Peyer's patch (tissue), 4 donors: ENCODE data around the gene SCN1B.

Experiments used
- POLR2A ChIP-seq, 2 donors: fragments of 450-650 bp; IDR thresholded peaks; one replicate each; pipeline ENCODE4 v1.5.1; 2017; ENCODE audit warnings: antibody characterized with exemption in 2 of 2, mild to moderate bottlenecking in 2 of 2, moderate library complexity in 2 of 2
- TF ChIP-seq, protein P1 (sequence below), 6 experiments: fragments of 450-650 bp in 4 of 6; fragments of 200-600 bp in 2 of 6; sonication (generic) in 1 of 6; IDR thresholded peaks; one replicate each; pipeline ENCODE4 v1.5.1; 2017 to 2019; ENCODE audit warnings: antibody characterized with exemption in 6 of 6, mild to moderate bottlenecking in 3 of 6, moderate library complexity in 1 of 6

DNA sequence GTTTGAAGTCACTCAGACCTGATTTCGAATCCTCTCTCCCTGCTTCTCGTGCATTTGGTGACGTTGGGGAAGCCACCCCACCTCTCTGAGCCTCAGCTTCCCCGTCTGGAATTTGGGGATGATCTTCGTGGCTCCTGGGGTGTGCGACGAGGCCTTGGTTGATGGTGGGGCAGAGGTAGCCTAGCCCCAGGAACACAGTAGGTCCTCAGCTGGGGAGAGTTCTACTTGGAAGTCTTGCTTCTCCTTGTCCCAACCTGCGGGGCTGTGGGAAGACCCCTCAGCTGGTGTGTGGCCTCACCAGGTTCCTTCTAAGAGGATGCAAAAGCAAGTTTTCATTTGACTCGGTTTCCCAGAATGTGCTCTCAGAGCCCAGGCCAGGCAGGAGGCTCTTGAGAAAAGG is 24.4 kb downstream of the SCN1B start:
- TF ChIP-seq, protein P1, sequence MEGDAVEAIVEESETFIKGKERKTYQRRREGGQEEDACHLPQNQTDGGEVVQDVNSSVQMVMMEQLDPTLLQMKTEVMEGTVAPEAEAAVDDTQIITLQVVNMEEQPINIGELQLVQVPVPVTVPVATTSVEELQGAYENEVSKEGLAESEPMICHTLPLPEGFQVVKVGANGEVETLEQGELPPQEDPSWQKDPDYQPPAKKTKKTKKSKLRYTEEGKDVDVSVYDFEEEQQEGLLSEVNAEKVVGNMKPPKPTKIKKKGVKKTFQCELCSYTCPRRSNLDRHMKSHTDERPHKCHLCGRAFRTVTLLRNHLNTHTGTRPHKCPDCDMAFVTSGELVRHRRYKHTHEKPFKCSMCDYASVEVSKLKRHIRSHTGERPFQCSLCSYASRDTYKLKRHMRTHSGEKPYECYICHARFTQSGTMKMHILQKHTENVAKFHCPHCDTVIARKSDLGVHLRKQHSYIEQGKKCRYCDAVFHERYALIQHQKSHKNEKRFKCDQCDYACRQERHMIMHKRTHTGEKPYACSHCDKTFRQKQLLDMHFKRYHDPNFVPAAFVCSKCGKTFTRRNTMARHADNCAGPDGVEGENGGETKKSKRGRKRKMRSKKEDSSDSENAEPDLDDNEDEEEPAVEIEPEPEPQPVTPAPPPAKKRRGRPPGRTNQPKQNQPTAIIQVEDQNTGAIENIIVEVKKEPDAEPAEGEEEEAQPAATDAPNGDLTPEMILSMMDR (IDR thresholded peaks at IDR 0.05) = no peak
- TF ChIP-seq POLR2A (IDR thresholded peaks at IDR 0.05) = no peak
